GM12878 (cell line): ENCODE measurements around the gene ISL2. TPM values are rescaled to one million over a fixed set of nuclear protein-coding genes. Genes with fewer than 3 reads are reported as not detected.

Experiments used
- ATF3 ChIP-seq: IDR thresholded peaks from 2 replicates; pipeline ENCODE4 v1.6.1; 2011; ENCODE audit warnings: low read depth, mild to moderate bottlenecking, low read length, moderate library complexity, borderline replicate concordance; ENCODE audit errors: extremely low read depth
- BHLHE40 ChIP-seq, 2 experiments: fragments of 450-650 bp in 1 of 2; IDR thresholded peaks; 2 replicates each; pipeline ENCODE4 v1.6.1; 2011 to 2017; ENCODE audit warnings: low read depth in 2 of 2, borderline replicate concordance in 1 of 2, improper control_type of control experiment in 1 of 2, low read length in 1 of 2, mild to moderate bottlenecking in 1 of 2
- CEBPB ChIP-seq, 2 experiments: fragments of 150-350 bp in 1 of 2; IDR thresholded peaks; 2 replicates each; pipeline ENCODE4 v1.6.1; 2012 to 2014; ENCODE audit warnings: low read depth in 2 of 2, low read length in 2 of 2, borderline replicate concordance in 1 of 2, inconsistent platforms in 1 of 2
- CEBPZ ChIP-seq: fragments of 150-350 bp; IDR thresholded peaks from 2 replicates; pipeline ENCODE4 v1.6.1; 2016; ENCODE audit warnings: low read depth, low read length
- IRF5 ChIP-seq: fragments of 450-650 bp; IDR thresholded peaks from 2 replicates; pipeline ENCODE4 v1.6.1; 2017; ENCODE audit warnings: borderline replicate concordance
- PML ChIP-seq: IDR thresholded peaks from 2 replicates; pipeline ENCODE4 v1.6.1; 2012; ENCODE audit warnings: low read length, inconsistent platforms
- PRDM15 ChIP-seq: fragments of 450-650 bp; formaldehyde crosslinking; IDR thresholded peaks from 2 replicates; pipeline ENCODE4 v1.4.0; 2020; ENCODE audit warnings: mild to moderate bottlenecking, moderate library complexity
- RUNX3 ChIP-seq: IDR thresholded peaks from 2 replicates; pipeline ENCODE4 v1.6.1; 2012; ENCODE audit warnings: low read length, inconsistent platforms
- SP1 ChIP-seq: IDR thresholded peaks from one replicate; pipeline ENCODE4 v1.6.1; 2011; ENCODE audit warnings: low read depth, low read length
- STAT3 ChIP-seq: IDR thresholded peaks from 2 replicates; pipeline ENCODE4 v1.6.1; 2011; ENCODE audit warnings: low read depth, low read length, improper control_type of control experiment
- ZNF622 ChIP-seq: fragments of 450-650 bp; IDR thresholded peaks from 2 replicates; pipeline ENCODE4 v1.6.1; 2017; ENCODE audit warnings: mild to moderate bottlenecking, inconsistent platforms
- polyA plus RNA-seq, 11 experiments: library from polyadenylated mRNA; depleted of rRNA in 4 of 11; unstranded in 6 of 11; stranded (reverse) in 5 of 11; fragments of >200 nt; fragmentation: Nextera tagmentation in 4 of 11; fragmentation: Illumina TruSeq in 1 of 11; extraction: Ambion mirVana in 4 of 11; extraction: Trizol in 1 of 11; gene quantifications; 1 replicate in 1 of 11; 2 replicates in 10 of 11; pipeline versions ENCODE4 v1.2.1 to v1.2.3, GENCODE V29; 2011 to 2016; ENCODE audit warnings: inconsistent platforms in 2 of 11, missing spikeins in 2 of 11, low read depth in 1 of 11
- total RNA-seq, 4 experiments: library from RNA; depleted of rRNA in 3 of 4; stranded (reverse); fragments of >200 nt in 3 of 4; fragmentation: Illumina TruSeq in 1 of 4; extraction: Trizol in 1 of 4; gene quantifications; 2 replicates each; pipeline versions ENCODE4 v1.2.1 to v1.2.3, GENCODE V29; 2013 to 2021

Gene ISL2
- total and polyA plus RNA-seq, 10 of the 15 experiments (the other 5 are each of a cell fraction or from before 2014, with no cell fraction given): 0.05 to 0.26 (median 0.08) TPM; not detected in 7

- TF ChIP-seq IRF5: no peak
- TF ChIP-seq ATF3: no peak
- TF ChIP-seq BHLHE40 (IDR thresholded peaks at IDR 0.05; ENCODE audit: borderline replicate concordance in 1 of 2, low read depth in 2 of 2, low read length in 1 of 2): no peak
- no peak for TF ChIP-seq SP1
- no peak for TF ChIP-seq CEBPB (IDR thresholded peaks at IDR 0.05; ENCODE audit: borderline replicate concordance in 1 of 2, low read depth in 2 of 2, low read length in 2 of 2)
- TF ChIP-seq PML: no peak
- TF ChIP-seq ZNF622: no peak
- TF ChIP-seq RUNX3: no peak
- no peak for TF ChIP-seq CEBPZ
- TF ChIP-seq STAT3: no peak
- no peak for TF ChIP-seq PRDM15
Observed at GRCh38 chr15:76358453-76358852, 21.9 kb downstream of the ISL2 start (continued).
